ENCODE data around the gene PRR7. TPM values are rescaled to one million over a fixed set of nuclear protein-coding genes. Genes with fewer than 3 reads are reported as not detected.

Gene PRR7
- polyA plus RNA-seq, 1 donor from 2014 or later: 46.6 TPM

GRCh38 chr5:177425801-177426565 is 20.6 kb upstream of the PRR7 start:
- peak overlapping the region; percentile 82 for H3K9ac ChIP-seq (ENCODE audit: low read length)
- peaks cover 18% of the 10 kb centered on the region for H3K79me2 ChIP-seq (replicated peaks; ENCODE audit: insufficient read depth, low read length)
- peak overlapping the region; percentile 73 for H2AFZ ChIP-seq (ENCODE audit: low read depth, low read length)
- H3K27me3 ChIP-seq (ENCODE audit: insufficient read depth, low read depth, low read length): no peaks in the 10 kb centered on the region
- H3K9me3 ChIP-seq (ENCODE audit: low read length): no peaks in the 10 kb centered on the region
- peak overlapping the region; percentile 79 for H3K4me3 ChIP-seq (ENCODE audit: low read length)
- TF ChIP-seq EZH2 (IDR thresholded peaks at IDR 0.05; ENCODE audit: borderline replicate concordance, insufficient read depth, low read length, poor library complexity, severe bottlenecking) (no peak), REST (IDR thresholded peaks at IDR 0.05; ENCODE audit: borderline replicate concordance) (peak; percentile 75), CTCF (IDR thresholded peaks at IDR 0.05; ENCODE audit: poor library complexity, severe bottlenecking) (peak; percentile 16), RAD21 (conservative IDR thresholded peaks at IDR 0.05) (peak; percentile 33), MXI1 (conservative IDR thresholded peaks at IDR 0.05; ENCODE audit: poor library complexity, severe bottlenecking) (peak; percentile 51), POLR2AphosphoS5 (IDR thresholded peaks at IDR 0.05) (peak; percentile 90), EP300 (conservative IDR thresholded peaks at IDR 0.05; ENCODE audit: poor library complexity, severe bottlenecking) (peak; percentile 38), TAF1 (IDR thresholded peaks at IDR 0.05; ENCODE audit: low read depth) (peak; percentile 26), SMC3 (conservative IDR thresholded peaks at IDR 0.05; ENCODE audit: poor library complexity) (peak; percentile 48)
- no peaks in the 10 kb centered on the region for H4K20me1 ChIP-seq (ENCODE audit: insufficient read depth)
- H3K4me2 ChIP-seq (ENCODE audit: low read length): peak overlapping the region; percentile 46
- peak overlapping the region; percentile 88 for H3K27ac ChIP-seq (ENCODE audit: low read length)
- H3F3A ChIP-seq (ENCODE audit: insufficient read depth, low read length, poor library complexity, severe bottlenecking): no peaks in the 10 kb centered on the region
- no peaks in the 10 kb centered on the region for H3K9me2 ChIP-seq (ENCODE audit: insufficient read depth, low read length)
- no peaks in the 10 kb centered on the region for H3K36me3 ChIP-seq (ENCODE audit: insufficient read depth, low read length)

GRCh38 chr5:177426566-177427210 is 19.9 kb upstream of the PRR7 start, which contains the start of gene GRK6:
GRK6 (plus strand) TSS chr5:177426676; CDS start chr5:177426846, 170 bp downstream.
- Histone ChIP-seq H3K9me2 (ENCODE audit: insufficient read depth, low read length) (no peaks in the 10 kb centered on the region), H3K9me3 (ENCODE audit: low read length) (no peaks in the 10 kb centered on the region), H3K27me3 (ENCODE audit: insufficient read depth, low read depth, low read length) (no peaks in the 10 kb centered on the region), H2AFZ (ENCODE audit: low read depth, low read length) (peak within 1 kb of the TSS; percentile 73), H3K36me3 (ENCODE audit: insufficient read depth, low read length) (no peaks in the 10 kb centered on the region), H3F3A (ENCODE audit: insufficient read depth, low read length, poor library complexity, severe bottlenecking) (no peaks in the 10 kb centered on the region), H3K4me2 (ENCODE audit: low read length) (peak within 1 kb of the TSS; percentile 77), H4K20me1 (ENCODE audit: insufficient read depth) (no peaks in the 10 kb centered on the region), H3K9ac (ENCODE audit: low read length) (peak within 1 kb of the TSS; percentile 83), H3K4me3 (ENCODE audit: low read length) (peak within 1 kb of the TSS; percentile 94), H3K79me2 (replicated peaks; ENCODE audit: insufficient read depth, low read length) (peaks cover 18% of the 10 kb centered on the region), H3K27ac (ENCODE audit: low read length) (peak within 1 kb of the TSS; percentile 88)
- TF ChIP-seq EP300 (conservative IDR thresholded peaks at IDR 0.05; ENCODE audit: poor library complexity, severe bottlenecking): no peak
- TF ChIP-seq MXI1 (conservative IDR thresholded peaks at IDR 0.05; ENCODE audit: poor library complexity, severe bottlenecking): peak; percentile 70
- no peak for TF ChIP-seq CTCF (IDR thresholded peaks at IDR 0.05; ENCODE audit: poor library complexity, severe bottlenecking)
- TF ChIP-seq SMC3 (conservative IDR thresholded peaks at IDR 0.05; ENCODE audit: poor library complexity): peak; percentile 46
- TF ChIP-seq TAF1 (IDR thresholded peaks at IDR 0.05; ENCODE audit: low read depth): no peak
- peak; percentile 40 for TF ChIP-seq POLR2AphosphoS5 (IDR thresholded peaks at IDR 0.05)
- TF ChIP-seq RAD21 (conservative IDR thresholded peaks at IDR 0.05): peak; percentile 51
- TF ChIP-seq EZH2 (IDR thresholded peaks at IDR 0.05; ENCODE audit: borderline replicate concordance, insufficient read depth, low read length, poor library complexity, severe bottlenecking): no peak
- no peak for TF ChIP-seq REST (IDR thresholded peaks at IDR 0.05; ENCODE audit: borderline replicate concordance)
